Motor neuron (in vitro differentiated cells): ENCODE measurements around the gene CAV2. TPM values are rescaled to one million over a fixed set of nuclear protein-coding genes. Genes with fewer than 3 reads are reported as not detected.

Source experiments
- total RNA-seq, 8 experiments: library from RNA; unstranded; fragments of 300-600 nt; gene quantifications; 2 replicates each; pipeline versions ENCODE4 v1.2.3 to v1.2.4, GENCODE V29; 2022

CAV2 gene
- total RNA-seq, 8 experiments from 2014 or later, result 2.3 to 37.3 (median 4.9) TPM

Other genes starting within 250 kb of the CAV2 start
- 100 to 1,000 TPM in 1 of 8 experiments, 10 to 100 TPM in 3, 1 to 10 TPM in 4; 1.9 to 113 (median 9.0) TPM for gene CAV1, start 25.3 kb downstream of the CAV2 start, total RNA-seq
- gene MET, start 172.5 kb downstream of the CAV2 start, total RNA-seq, result 10 to 100 TPM in 3 of 8 experiments, 1 to 10 TPM in 5; 1.5 to 52.7 (median 6.9) TPM